GM21367 (cell line): ENCODE measurements around the gene CARMIL1.
"Not testable (repeated sequence)": the region's sequence is repeated elsewhere in the genome, so short reads cannot be mapped to it uniquely, and the experiment has no call there.

Source experiments
- ATAC-seq: cut with Tn5 transposase; IDR thresholded peaks from one replicate; pipeline ENCODE4 v1.9.1; 2021; ENCODE audit not compliant: unreplicated experiment

The CARMIL1 gene

DNA sequence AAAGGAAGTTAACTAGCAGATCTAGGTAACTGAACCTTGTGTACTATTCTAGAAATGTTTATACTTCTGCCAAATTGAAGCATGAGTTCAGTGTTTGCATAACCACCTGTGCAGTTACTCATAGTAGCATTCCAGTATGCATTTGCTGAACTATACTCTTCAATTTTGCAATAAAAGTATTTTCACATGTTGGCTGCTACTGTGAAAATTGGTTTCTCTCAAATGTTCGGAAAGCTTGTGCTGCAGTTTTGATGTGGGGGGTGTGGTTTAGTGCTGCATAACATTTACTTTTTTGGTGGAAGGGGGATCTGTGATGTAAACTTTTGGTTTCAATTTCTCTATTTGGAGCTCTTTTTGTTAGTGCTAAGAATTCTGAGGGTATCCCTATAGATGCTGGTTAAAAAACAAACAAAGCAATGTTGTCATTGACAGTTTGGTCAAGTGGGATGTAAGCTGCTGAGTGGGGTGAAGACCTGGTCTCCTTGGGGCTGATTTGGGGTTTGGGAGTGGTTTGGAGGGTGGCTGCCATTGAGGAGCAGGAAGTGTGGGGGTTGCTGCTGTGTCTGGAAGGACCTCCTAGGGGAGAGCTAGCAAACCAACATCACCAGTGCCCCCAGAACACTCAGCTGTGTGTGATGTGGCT, 87.8 kb downstream of the CARMIL1 start:
- ATAC-seq, result no peak

DNA sequence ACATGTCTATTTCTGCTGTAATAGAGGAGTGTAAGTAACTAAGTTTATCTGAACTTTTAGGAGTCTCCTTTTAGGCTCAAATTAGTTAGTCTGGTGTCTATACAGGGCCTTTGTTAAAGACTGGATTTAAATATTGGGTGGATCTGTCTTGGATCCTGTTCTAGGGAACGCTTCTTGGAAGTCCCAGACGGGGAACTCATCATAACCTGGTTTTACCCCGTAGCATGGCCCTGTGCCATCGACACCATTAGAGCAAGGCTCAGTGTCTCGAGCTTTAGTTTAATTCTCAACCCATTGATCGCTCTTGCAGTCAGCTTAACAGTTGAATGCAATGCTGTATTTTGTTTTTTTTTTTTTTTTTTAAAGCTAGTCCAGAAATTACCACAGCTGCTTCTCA, 89.9 kb downstream of the CARMIL1 start:
- no peak for ATAC-seq

DNA sequence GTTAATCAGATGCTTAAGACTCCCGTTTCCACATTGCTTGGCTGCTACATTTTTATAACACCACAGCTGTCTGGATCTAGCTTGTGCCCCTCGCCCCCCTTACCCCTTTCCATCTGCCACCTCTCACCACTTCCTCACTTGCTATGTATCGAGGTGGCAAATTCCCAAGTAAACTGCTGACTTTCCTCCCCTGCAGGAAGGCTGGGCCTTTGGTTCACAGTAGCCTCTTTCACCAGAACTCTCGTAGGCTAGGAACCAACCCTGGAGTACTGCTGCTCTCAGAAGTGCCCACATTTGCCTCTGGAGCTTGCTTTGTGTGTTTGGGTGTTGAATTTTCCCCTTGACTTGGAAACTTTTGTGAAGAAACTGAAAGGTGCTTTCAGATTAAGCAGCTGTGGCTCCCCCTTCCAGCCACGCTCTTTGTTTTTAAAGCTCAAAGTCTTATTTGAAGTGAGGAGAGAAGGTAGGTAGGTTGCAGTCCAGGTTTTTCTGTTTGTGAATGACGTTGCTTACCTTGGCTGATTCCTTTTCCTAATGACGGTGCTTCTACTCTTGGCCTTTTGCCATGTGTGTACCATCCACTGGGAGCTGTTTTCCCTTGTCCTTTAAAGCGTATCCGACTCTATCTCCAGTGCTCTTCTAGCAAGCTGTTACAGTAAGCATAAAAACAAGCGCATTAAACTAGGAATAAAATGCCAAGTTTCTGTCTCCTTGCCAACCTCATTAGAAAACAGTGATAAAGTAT, 90.4 kb downstream of the CARMIL1 start:
- ATAC-seq, result no peak

DNA sequence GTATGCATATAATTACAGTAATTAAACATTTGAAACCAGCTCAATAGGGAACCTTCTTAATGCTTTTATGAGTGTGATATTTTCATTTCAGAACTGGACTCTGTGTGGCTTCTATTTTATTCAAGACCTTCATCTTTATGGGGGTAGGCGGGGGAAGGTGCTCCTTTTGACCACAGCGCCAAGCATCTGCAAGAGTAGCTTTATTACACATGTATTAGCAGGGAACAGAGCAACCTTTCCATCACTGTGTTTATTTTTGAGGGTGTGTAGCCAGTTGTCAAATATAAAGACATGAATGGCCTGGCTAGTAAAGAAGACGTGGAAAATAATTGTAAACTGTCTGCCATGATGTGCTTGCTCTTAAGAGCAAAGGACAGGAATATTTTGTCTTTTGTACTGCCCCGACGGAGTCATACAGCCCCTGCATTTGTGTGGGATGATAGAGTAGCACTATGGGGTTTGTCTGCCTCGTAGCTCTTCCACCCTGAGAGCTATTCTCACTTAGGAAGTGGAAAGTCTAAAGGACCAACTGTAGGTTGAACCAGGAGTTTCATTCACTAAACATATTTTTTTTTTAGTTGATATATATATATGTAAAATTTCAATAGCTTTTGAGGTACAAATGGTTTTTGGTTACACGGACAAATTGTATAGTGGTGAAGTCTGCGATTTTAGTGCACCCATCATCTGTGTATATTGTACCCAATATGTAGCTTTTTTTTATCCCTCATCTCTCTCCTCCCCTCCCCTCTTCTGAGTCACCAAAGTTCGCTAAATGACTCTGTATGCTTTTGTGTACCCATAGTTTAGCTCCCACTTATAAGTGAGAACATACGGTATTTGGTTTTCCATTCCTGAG, 91.2 kb downstream of the CARMIL1 start:
- ATAC-seq, result no peak

DNA sequence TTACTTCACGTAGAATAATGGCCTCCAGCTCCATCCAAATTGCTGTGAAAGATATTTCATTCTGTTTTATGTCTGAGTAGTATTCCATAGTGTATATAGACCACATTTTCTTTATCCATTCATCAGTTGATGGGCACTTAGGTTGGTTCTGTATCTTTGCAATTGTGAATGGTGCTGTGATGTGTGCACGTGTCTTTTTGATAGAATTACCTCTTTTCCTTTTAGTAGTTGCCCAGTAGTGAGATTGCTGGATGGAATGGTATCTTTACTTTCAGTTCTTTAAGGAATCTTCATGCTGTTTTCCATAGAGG, 91.8 kb downstream of the CARMIL1 start:
- no peak for ATAC-seq

DNA sequence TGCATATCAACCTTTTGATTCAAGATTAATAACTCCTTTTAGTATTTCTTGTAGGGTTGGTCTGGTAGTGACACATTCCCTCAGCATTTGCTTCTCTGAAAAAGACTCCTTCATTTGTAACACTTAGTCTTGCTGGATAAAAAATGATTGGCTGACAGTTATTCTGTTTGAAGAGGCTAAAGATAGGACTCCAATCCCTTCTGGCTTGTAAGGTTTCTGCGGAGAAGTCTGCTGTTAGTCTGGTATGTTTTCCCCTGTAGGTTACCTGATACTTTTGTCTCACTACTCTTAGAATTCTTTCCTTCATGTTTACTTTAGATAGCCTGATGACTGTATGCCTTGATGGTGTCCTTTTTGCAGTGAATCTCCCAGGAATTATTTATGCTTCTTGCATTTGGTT, 96.0 kb downstream of the CARMIL1 start:
- ATAC-seq, result no peak

DNA sequence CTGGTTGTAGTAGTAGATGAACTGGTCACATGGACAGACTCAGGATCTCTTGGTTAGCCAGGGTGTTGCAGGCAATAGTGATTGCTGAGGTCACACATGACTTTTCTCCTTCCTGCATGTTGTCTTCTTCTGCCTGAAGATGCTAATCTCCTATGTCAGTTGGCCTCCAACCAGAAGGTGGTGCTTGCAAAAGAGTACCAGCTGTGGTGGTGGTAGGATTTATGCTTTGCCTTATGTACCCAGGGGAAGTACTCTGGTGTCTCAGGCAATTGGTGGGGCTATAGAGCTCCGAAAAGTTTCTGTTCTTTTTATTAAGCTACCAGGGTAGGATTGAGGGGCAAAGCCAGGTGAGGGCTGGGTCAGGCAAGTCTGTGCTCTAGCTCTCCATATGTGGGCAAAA, 98.5 kb downstream of the CARMIL1 start:
- no peak for ATAC-seq

DNA sequence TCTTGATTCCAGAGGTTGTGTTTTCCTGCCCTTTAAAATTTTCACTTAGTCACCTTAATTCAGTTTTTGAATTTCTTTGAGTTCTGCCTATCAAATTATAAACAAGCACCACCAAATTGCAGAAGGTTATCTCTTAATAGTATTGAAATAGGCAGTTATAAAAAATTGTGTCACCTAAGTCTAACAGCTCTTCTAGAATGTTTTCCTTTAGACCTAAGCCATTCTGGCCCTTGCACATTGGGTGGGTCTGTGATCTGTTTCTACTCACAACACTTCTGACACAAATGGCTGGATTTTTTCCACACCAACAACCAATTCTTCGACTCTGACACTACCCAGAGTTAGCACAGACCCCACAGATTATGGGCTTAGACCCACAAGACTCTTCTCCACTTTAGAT, 101.9 kb downstream of the CARMIL1 start:
- no peak for ATAC-seq

DNA sequence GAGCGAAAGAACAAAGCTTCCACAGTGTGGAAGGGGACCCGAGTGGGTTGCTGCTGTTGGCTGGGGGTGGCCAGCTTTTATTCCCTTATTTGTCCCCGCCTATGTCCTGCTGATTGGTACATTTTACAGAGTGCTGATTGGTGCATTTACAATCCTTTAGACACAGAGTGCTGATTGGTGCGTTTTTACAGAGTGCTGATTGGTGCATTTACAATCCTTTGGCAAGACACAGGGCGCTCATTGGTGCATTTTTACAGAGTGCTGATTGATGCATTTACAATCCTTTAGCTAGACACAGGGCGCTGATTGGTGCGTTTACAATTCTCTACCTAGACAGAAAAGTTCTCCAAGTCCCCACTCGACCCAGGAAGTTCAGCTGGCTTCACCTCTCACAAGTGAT, 103.3 kb downstream of the CARMIL1 start:
- not testable (repeated sequence) for ATAC-seq

DNA sequence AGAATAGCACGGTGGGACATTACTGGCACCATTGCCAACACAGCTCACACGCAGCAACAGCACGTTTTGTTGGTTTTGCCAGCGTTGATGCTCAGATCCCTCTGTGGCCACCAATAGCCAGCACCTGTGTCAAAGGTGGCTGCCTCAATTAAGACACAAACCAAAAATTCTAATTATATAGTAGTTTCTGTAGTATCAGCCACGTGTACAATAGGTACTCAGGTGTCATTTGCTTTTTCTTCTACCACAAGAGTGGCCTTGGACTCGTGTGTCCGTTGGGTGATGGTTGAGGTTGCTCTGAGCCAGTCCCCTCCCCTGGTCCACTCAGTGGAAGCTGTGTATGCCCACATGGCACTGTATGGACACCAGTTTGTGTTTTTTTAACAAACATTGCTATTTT, 105.1 kb downstream of the CARMIL1 start:
- no peak for ATAC-seq

DNA sequence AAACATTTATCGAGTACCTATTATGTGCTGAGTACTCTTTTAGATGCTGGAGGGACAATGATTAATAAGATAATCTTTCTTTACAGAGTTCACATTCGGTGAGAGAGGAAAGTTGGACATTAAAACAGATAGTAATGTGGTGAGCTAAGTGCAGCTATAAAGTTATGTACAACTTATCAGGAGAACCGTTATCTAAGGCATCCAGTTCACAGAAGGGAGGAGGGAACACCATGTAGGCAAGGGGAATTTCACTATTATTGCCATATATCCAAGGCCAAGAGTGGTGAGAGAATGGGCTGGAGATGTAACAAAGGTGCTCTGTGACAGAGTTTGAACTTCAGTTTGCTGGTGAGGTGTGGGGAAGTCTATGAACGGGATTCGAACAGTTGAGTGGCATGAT, 105.8 kb downstream of the CARMIL1 start:
- no peak for ATAC-seq

DNA sequence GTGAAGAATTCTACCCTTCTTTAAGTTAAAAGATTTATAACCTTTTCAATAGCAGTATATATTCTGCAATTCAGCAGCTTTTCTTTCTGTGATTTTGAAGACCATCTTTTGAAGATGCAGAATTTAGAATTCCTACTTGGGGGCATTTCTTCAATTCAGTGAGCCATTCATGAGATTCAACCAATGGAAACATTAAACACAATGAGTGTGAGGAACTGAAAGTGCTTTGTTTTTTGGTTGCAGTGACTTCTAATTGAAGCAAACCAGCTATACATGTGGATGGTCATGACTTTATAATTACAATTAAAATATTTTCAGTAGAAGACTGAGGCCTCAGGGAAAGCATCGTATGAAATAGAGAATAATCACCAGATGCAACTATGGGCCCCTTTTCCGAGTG, 108.3 kb downstream of the CARMIL1 start:
- no peak for ATAC-seq

DNA sequence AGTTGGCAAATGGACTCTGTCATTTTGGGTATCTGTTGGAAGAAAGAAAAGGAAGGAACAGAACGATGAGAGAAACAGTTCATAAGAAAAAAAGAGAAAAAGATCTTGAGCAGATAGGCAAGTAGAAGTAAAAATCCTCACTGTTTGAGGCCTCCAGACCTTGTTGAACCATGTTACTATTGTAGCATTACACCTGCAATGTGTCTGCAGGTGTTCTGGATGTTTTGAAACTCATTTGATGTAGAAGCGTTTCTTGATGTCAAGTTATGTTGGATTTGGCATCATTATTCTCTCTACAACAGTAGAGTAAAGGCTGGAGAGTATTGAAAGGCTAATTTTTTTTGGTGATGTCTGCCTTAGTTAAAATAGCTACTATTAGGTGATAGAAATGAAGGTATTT, 108.7 kb downstream of the CARMIL1 start:
- ATAC-seq, result no peak

DNA sequence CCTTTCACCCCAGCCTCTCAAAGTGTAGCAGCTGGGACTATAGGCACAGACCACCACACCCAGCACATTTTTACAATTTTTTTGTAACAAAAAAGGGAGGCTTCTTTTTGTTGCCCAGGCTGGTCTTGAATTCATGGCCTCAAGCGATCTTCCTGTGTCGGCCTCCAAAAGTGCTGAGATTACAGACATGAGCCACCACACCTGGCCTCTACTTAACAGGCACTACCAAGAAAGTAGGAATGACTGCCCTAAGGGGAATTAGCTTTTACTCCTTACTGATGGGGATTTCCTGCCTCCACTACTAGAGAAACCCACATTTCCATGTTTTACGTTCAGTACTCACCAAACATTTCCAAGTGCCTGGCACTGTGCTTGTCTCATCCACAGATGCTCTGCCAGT, 109.6 kb downstream of the CARMIL1 start:
- no peak for ATAC-seq

DNA sequence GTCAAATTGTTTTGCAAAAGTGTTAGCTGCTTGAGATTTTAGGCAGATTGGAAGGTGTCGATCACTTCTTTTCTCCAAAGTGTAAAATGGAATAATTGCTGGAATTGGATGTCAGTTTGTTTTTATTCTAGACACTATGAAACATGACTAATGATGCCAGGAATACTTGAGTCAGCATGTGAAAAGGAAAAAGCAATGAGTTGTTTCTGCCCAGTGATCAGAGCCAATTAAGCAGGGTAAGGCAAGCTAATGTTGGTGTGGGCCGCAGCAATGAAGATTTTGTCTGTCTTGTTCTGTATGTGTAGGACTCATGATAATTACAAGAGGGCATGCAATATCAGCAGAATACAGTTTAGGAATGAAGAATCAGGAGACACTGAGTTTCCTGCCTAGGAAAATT, 110.3 kb downstream of the CARMIL1 start:
- ATAC-seq, result no peak

DNA sequence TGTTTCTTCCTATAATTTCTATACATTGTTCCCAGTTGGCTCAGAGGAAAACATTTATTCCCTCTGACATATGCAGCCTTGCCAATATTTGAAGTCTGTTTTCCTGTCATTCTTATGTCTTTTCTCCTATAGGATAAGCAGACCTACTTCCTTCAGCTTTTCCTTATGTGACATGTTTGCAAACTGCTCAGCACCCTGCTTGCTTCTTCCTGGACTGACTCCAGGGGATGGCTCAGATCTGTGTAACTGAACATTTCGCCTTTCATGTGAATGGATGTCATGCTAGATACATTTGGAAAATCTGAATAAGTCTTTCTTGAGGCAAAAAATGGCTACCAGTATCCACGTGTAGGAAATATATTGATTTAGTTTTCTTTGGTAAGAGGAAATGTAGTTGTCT, 113.2 kb downstream of the CARMIL1 start:
- no peak for ATAC-seq

DNA sequence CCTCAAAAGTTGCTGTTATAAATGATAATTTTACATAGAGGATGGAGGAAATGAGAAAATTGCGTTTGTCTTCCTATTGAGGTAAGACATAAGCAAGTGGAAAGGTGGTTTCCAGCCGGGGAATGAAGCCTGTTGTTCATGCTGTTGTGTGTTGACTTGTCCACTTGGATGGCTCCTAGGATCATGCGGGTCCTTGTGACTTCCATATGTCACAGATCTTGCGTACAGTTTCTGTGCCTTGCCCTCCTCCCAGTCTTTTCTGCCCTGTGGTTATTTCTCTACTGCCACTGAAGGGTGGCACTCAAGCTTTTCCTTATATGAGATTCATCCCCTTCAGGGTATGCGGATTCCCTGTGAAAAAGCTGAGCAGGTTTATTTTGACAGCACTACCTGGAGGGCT, 116.6 kb downstream of the CARMIL1 start:
- no peak for ATAC-seq

DNA sequence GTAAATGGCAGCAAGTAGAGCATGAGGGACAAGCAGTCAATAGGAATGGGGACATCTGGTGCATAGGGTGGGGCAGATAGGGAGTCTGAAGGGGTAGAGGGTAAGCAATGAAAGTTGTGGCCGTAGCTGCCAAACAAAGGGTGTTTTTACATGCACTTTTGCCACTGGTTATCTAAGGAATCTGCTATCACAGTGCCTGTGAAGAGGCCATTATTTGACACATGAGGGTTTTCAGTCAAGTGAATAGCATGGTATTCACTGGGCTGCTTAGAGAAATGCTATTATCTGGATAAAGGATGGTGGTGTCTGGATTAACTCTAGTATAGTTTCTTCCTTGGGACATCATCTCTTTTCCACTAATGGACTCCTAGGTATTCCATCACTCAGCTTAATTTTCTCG, 118.2 kb downstream of the CARMIL1 start:
- no peak for ATAC-seq

DNA sequence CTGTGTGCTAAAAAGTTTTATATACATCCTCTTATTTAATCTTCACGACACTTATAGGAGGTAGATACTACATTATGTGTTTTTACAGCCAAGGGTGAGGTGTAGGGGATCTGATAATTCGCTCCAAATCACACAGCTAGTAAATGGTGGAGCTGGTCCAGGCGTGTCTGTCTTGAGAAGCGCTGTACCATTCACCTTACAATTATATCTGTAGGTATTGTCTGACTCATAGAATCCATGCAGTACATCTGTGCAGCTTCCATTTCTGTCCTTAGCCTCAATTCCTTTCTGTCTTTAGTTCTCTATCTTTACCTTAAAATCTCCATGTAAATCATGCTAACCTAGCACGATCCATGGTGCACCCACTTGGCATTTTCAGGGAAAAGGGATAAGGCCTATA, 120.7 kb downstream of the CARMIL1 start:
- no peak for ATAC-seq

DNA sequence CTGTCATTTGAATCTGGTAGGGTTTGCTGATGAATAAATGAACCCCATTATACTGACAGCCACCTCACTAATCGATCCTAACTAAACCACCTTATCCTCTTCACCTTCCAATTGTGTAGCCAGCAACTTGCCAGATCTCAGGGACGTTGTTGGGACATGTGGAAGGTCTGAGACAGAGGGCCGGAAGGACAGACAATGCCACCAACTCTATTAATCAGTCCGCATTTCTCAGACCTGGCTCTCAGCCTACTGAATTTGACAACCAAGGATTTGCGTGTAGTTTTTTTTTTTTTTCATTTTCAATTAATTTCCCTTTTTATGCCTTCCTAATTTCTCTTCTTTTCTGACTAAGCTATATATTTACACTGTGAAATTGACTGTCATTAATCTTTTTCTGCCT, 122.5 kb downstream of the CARMIL1 start:
- ATAC-seq, result no peak

DNA sequence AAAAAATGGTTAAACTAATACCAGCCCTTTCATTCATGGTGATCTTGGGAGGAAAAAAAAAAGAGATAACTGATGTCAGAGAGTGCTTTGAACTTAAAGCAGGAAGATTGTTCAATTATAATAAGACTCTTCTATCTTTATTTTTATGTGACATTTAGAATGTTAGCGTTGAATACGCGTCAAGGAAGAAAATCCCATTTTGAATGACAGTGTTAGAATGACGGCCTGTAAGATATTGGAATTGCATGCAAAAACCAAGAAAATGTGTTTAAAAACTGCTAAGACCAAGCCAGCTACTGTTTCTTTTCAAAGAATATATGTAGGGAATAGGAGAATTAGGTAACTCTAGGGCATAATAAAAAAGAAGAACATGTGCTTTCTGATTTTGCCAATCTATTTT, 123.0 kb downstream of the CARMIL1 start:
- ATAC-seq, result no peak

DNA sequence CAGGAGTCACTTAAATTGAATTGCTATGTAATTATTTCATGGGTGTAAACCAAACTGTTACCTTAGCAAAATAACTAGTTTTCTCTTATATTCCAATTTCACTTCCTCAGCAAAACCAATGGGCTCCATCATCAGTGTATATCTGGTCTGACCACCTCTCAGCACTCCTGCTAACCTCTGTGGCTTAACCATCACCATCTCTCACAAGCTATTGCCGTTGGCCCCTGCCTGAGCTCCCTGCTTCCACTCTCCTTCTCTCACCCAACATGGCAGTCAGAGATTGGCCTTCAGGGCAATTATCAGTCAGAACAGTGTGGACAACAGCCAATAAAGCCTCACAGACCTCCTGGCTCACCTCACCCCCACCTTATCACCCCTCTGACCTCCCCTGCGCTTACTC, 124.0 kb downstream of the CARMIL1 start:
- no peak for ATAC-seq
